Stimulated activated CD8-positive, alpha-beta memory T cell treated with anti-CD3 and anti-CD28 coated beads, Interleukin-15, amount 100 ng/mL, for 1 hour (primary cell): ENCODE results near the gene AGR2.
"Not testable (repeated sequence)": the region's sequence is repeated elsewhere in the genome, so short reads cannot be mapped to it uniquely, and the experiment has no call there.

Source experiments
- DNase-seq: peaks from one replicate; pipeline ENCODE4 v3.0.0-alpha.2; 2020; ENCODE audit warnings: low read depth

Gene AGR2

GRCh38 chr7:16804674-16805439, at the start of gene AGR2:
Gene AGR2 (minus strand): TSS chr7:16804999. CDS start chr7:16801796, 3,203 bp downstream.
- no peak for DNase-seq

GRCh38 chr7:16853189-16853588, 48.4 kb upstream of the AGR2 start:
- not testable (repeated sequence) for DNase-seq

DNA sequence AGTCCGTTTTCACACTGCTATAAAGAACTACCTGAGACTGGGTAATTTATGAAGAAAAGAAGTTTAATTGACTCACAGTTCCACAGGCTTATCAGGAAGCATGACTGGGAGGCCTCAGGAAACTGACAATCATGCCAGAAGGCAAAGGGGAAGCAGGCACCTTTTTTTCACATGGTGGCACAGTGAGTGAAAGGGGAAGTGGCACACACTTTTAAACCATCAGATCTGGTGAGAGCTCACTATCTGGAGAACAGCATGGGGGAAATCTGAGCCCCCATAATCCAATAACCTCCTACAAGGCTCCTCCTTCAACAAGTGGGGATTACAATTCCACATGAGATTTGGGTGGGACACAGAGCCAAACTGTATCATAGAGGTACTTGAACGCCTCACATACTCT, 47.0 kb upstream of the AGR2 start:
- DNase-seq, result no peak

GRCh38 chr7:16850614-16851466, 46.0 kb upstream of the AGR2 start:
- no peak for DNase-seq

- DNase-seq, result no peak
Observed at GRCh38 chr7:16849296-16850148, 44.7 kb upstream of the AGR2 start.

DNA sequence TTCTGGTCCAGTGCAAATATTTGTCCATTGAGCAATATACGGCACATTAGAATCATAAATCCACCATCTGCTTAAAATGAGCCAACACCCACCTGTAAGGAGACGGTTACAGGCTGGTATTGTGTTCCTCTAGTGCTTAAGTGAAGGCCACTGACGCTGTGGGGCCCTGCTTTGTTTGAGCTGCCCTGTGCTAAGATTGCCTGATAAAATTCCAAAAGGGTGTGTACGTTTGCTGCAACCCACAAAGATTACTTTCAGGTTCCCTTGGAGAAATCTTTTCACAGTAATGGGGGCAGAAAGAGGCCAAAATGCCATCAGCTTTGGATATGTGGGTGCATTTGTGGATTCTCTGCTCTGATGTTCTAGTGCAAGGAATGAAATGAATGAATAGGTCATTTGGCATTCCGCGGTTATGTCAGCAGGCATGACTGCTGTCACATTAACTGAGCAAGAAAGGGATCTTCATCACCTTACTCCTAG, 42.6 kb upstream of the AGR2 start:
- no peak for DNase-seq

GRCh38 chr7:16846601-16847165, 41.9 kb upstream of the AGR2 start:
- DNase-seq, result no peak

DNA sequence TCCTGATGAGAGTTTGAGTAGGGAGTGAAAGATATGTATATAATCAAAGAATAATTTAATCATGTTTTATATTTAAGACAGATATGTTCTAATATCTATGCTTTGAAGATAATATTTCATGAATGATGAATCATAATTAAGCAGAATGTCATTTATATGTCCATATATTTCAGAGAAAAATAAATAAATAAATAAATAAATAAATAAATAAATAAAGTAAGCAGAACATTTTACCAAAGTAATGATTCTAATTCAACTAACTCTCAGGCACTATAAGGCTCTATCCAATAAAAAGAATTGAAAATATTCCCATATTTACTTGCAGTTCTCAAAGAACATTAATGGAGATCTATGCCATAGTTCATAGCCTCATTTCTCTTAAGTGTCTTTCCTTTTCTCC, 40.9 kb upstream of the AGR2 start:
- DNase-seq, result no peak

- DNase-seq, result no peak
Observed at GRCh38 chr7:16841681-16842080, 36.9 kb upstream of the AGR2 start.

DNA sequence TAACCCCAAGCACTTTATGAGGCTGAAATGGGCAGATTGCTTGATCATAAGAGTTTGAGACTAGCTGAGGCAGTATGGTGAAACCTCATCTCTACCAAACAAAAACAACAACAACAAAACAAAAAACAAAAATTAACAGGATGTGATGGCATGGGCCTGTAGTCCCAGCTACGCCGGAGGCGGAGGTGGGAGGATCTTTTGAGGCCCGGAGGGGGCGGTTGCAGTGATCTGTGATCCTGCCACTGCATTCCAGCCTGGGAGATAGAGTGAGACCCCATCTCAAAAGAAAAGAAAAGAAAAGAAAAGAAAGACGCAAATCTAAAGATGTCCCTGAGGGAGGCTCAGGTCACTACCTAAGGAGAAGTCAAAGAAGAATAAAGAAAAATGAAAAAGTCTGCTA, 35.3 kb upstream of the AGR2 start:
- DNase-seq, result no peak

GRCh38 chr7:16839646-16840045, 34.8 kb upstream of the AGR2 start:
- DNase-seq, result no peak

- DNase-seq, result no peak
Observed at GRCh38 chr7:16838891-16839290, 34.1 kb upstream of the AGR2 start.

DNA sequence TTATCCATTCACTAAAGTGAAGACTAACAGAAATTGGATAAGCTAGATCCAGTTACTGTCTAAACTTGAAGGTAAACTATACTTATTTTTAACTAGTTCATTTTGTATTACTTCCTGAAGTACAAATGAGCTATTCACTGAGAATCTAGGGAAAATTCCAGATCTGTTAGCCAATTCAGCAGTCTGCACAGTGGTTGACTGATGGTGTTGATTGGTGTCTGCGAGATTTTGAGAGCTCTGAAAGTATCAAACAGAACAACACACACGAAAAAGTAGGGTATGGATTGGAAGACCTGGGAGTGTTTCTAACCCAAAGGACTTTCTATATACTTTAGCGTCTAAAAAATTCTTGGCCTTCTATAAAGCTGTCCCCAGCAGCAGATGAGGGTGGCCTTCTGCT, 33.6 kb upstream of the AGR2 start:
- no peak for DNase-seq

- no peak for DNase-seq
Observed at GRCh38 chr7:16836481-16836880, 31.7 kb upstream of the AGR2 start.

DNA sequence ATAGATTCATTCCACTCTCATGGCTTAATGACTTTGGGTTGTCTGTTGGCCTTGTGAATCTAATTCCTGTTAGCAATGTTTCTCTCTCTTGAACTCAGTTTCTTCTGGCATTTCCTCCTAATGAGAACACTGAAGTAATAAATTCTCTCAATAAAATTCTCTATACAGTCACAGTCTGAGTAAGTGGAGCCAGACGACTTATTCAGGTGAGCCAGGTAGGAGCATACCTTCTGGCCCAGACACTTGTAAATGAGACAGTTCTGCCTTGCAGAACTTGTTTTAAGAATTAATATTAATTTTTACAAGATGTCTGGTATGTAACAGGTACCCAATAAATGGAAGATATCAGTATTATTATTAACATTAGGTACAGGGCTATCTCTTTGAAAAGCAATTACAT, 28.6 kb upstream of the AGR2 start:
- no peak for DNase-seq

DNA sequence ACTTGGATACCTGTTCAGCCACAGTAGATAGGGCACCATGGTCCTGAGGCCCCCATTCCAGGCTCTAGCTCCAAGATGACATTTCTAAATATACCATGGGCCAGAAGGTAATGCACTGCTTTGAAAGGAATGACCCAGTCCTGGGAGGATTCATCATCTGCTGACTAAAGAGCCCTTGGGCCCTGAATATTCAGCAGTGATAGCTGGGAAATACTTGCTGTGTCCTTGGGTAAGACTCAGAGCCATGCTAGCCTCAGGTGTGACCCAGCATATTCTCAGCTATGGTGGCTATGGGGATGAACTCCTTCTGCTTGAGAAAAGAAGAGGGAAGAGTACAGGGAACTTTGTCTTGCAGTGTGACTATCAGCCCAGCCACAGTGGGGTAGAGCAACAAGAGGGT, 21.3 kb upstream of the AGR2 start:
- DNase-seq, result no peak

DNA sequence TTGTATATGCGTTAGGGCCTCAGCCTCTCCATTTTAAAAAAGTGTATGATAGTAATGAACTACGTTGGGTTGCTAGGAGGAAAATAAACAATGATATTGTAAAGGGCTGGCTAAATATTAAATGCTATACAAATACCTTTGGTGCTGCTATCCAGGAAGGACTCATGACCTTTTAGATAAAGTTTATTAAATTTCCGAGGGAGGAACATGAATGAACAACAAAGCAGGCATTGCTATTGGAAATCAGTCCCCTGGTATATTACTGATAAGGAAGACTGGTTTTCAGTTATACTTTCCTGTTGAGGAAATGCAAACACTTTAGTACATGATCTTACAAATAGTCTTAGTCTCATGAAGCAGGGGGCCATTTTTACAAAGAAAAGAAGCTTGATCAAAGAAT, 17.2 kb upstream of the AGR2 start:
- DNase-seq, result no peak

DNA sequence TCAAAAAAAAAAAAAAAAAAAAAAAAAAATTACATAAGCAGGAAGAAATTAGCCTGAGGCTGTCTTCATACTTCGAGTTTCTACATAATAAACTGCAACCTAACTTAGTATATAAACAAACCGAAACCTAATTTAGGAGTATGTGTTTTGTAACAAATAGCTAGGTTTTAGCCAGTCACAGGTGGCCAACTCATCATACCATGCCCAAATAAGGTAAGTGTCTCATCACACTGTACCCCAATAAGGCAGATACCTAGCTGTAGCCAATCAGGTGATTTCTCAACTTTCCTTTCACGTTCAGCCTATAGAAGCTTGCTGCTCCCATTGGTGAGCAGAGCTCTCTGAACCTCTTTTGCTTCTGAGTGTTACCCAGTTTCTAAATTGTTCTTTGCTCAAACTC, 13.9 kb upstream of the AGR2 start:
- DNase-seq, result no peak

DNA sequence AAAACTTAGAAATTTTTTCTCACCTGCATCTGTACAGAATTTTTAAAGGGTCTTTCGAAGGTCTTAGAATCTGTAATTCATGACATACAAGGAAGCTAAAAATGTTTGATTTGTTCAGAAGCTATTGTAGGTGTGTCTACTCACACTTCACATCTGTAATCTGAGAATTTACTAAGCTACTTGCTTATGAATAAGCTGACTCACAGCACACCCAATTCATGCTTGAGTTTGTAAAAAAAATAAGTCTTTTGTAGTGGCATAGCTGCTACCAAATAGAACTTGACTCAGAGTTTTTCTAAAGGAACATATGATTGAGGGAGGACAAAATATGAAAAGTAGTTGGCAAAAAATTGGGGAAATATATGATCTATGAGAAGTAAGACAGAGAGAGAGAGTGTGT, 12.7 kb upstream of the AGR2 start:
- no peak for DNase-seq

- DNase-seq, result no peak
Observed at GRCh38 chr7:16816824-16817223, 12.0 kb upstream of the AGR2 start.

GRCh38 chr7:16815001-16815400, 10.2 kb upstream of the AGR2 start:
- DNase-seq, result no peak

GRCh38 chr7:16813232-16813616, 8.4 kb upstream of the AGR2 start:
- no peak for DNase-seq
